ENCODE results near the gene CWF19L1. TPM values are rescaled to one million over a fixed set of nuclear protein-coding genes. Genes with fewer than 3 reads are reported as not detected.

CWF19L1 gene
- total and polyA plus RNA-seq, 2 of the 13 experiments (the other 11 are each of a cell fraction or from before 2014, with no cell fraction given): 13.6 to 42.1 TPM

DNA sequence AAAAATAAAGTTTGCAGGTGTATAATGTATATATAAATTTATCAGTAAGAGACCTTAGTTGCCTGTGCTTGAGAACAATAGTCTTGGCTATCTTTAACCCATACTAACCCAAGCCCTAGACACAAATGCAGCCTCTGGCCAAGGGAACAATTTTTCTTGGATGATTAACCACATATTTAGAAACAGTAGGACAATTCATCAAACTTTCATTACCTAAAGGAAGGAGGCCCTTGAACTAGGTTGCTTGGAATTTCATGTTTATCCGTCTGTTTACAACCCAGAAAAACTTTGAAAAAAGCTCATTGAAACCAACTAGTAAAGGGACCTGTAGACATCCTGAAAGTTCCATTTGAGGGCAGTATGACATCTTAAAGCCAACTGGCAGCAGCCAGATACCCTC is 72.7 kb downstream of the CWF19L1 start:
- Histone ChIP-seq H3K9me3 (ENCODE audit: low read length) (no peaks in the 10 kb centered on the region), H3K79me2 (ENCODE audit: insufficient read depth, low read length) (no peaks in the 10 kb centered on the region), H3K27ac (ENCODE audit: extremely low read length, insufficient read depth, low read length) (no peak overlapping the region), H3K4me3 (replicated peaks in 1 of 3; ENCODE audit: insufficient read depth in 1 of 3, low read depth in 2 of 3, low read length in 3 of 3) (no peak overlapping the region), H3K27me3 (ENCODE audit: control insufficient read depth in 1 of 2, insufficient read depth in 2 of 2, low read length in 2 of 2) (no peaks in the 10 kb centered on the region), H3K36me3 (replicated peaks in 1 of 2; ENCODE audit: control insufficient read depth in 1 of 2, insufficient read depth in 2 of 2, low read length in 2 of 2) (peaks cover 7 to 50% of the 10 kb centered on the region in 2 experiments; a peak in 4 of 5 replicates), H3K4me2 (ENCODE audit: low read depth, low read length) (no peak overlapping the region), H4K20me1 (ENCODE audit: insufficient read depth, low read length) (no peaks in the 10 kb centered on the region), H3K9ac (ENCODE audit: insufficient read depth, low read depth, low read length) (no peak overlapping the region), H2AFZ (ENCODE audit: low read length) (no peak overlapping the region), H3K4me1 (ENCODE audit: insufficient read depth, low read length) (no peaks in the 10 kb centered on the region)
- ChIA-PET CTCF (ENCODE audit: low intra/inter-chr PET ratio, low total read pairs) (no interaction called here), POLR2A (no interaction called here)
- WGBS (ENCODE audit: low lambda C conversion rate): 100% methylated on average over 1 of the region's 1 CpG
- ATAC-seq: no peak
- no peak for DNase-seq (ENCODE audit: low spot score)
- FAIRE-seq: no peak
- in situ Hi-C loops (cut with HindIII; ENCODE audit: extremely low pct_ligation_motif_present, low pct_unique_long_range_greater_than_20kb): no loop called here
- BruUV-seq (replicated peaks): no TSS peak
- TF ChIP-seq SMARCC2 (IDR thresholded peaks at IDR 0.05) (no peak), TOPORS (CRISPR knock-in tag; IDR thresholded peaks at IDR 0.05) (no peak), RFX1 (IDR thresholded peaks at IDR 0.05) (no peak), ZNF615 (CRISPR knock-in tag; IDR thresholded peaks at IDR 0.05; ENCODE audit: borderline replicate concordance) (no peak), ELF3 (CRISPR knock-in tag; IDR thresholded peaks at IDR 0.05) (no peak), RFXAP (CRISPR knock-in tag; IDR thresholded peaks at IDR 0.05; ENCODE audit: borderline replicate concordance) (no peak), SETDB1 (CRISPR knock-in tag; IDR thresholded peaks at IDR 0.05; ENCODE audit: borderline replicate concordance) (no peak), SP140L (CRISPR knock-in tag; IDR thresholded peaks at IDR 0.05; ENCODE audit: borderline replicate concordance) (no peak), THAP9 (CRISPR knock-in tag; IDR thresholded peaks at IDR 0.05; ENCODE audit: borderline replicate concordance) (no peak)
- intact Hi-C loops (cut with micrococcal nuclease; ENCODE audit: unreplicated experiment): no loop called here

Data from HepG2 (cell line).